Nephron progenitor cell (in vitro differentiated cells): Measurements from ENCODE around the gene FOXP1.

ENCODE experiments used
- DNase-seq: peaks from one replicate; pipeline ENCODE4 v3.0.0; 2021
- H3K27ac Mint-ChIP-seq: 2 replicates; pipeline ENCODE4 v1.8.0; 2021; ENCODE audit warnings: mild to moderate bottlenecking, moderate library complexity, mixed read lengths
- H3K27me3 Mint-ChIP-seq: 2 replicates; pipeline ENCODE4 v1.8.0; 2021; ENCODE audit warnings: mild to moderate bottlenecking, low read depth, mixed read lengths; ENCODE audit not compliant: poor library complexity
- H3K36me3 Mint-ChIP-seq: 2 replicates; pipeline ENCODE4 v1.8.0; 2021; ENCODE audit warnings: low read depth, mixed read lengths
- H3K4me1 Mint-ChIP-seq: 2 replicates; pipeline ENCODE4 v1.8.0; 2021; ENCODE audit warnings: mixed read lengths
- H3K4me3 Mint-ChIP-seq: 2 replicates; pipeline ENCODE4 v1.8.0; 2021; ENCODE audit warnings: mild to moderate bottlenecking, moderate library complexity, mixed read lengths
- H3K9me3 Mint-ChIP-seq: 2 replicates; pipeline ENCODE4 v1.8.0; 2021; ENCODE audit warnings: mild to moderate bottlenecking, moderate library complexity, mixed read lengths
- TF ChIP-seq, protein P1 (sequence below): fragments of 200-600 bp; sonication (generic); IDR thresholded peaks from 2 replicates; pipeline ENCODE4 v1.5.0; 2021; ENCODE audit warnings: antibody characterized with exemption

Gene FOXP1

DNA sequence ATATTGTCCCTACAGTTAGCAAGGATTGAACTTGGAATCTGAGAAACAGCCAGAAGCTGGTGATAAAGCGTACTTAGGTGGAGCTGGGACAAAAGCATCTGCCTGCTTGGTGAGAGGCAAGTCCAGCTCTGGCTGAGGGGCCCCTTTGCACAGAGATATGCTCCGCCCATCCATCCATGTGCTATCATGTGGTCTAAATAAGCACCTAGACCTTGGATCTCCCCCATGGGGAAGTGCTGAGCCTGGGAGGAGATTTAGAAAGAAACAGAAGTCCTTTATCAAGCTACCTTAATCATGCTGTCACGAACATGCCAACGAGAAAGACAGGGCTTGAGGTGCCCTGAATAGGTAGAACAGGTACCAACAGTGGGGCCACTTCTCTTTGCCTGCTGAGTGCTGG, 369.5 kb downstream of the FOXP1 start:
- no peaks in the 10 kb centered on the region for H3K9me3 Mint-ChIP-seq
- peaks cover 47% of the 10 kb centered on the region for H3K4me1 Mint-ChIP-seq
- peaks cover 29% of the 10 kb centered on the region for H3K36me3 Mint-ChIP-seq
- TF ChIP-seq, protein P1, sequence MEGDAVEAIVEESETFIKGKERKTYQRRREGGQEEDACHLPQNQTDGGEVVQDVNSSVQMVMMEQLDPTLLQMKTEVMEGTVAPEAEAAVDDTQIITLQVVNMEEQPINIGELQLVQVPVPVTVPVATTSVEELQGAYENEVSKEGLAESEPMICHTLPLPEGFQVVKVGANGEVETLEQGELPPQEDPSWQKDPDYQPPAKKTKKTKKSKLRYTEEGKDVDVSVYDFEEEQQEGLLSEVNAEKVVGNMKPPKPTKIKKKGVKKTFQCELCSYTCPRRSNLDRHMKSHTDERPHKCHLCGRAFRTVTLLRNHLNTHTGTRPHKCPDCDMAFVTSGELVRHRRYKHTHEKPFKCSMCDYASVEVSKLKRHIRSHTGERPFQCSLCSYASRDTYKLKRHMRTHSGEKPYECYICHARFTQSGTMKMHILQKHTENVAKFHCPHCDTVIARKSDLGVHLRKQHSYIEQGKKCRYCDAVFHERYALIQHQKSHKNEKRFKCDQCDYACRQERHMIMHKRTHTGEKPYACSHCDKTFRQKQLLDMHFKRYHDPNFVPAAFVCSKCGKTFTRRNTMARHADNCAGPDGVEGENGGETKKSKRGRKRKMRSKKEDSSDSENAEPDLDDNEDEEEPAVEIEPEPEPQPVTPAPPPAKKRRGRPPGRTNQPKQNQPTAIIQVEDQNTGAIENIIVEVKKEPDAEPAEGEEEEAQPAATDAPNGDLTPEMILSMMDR = no peak
- DNase-seq = no peak
- no peak overlapping the region for H3K27ac Mint-ChIP-seq
- no peak overlapping the region for H3K4me3 Mint-ChIP-seq
- H3K27me3 Mint-ChIP-seq = peaks cover 2% of the 10 kb centered on the region

DNA sequence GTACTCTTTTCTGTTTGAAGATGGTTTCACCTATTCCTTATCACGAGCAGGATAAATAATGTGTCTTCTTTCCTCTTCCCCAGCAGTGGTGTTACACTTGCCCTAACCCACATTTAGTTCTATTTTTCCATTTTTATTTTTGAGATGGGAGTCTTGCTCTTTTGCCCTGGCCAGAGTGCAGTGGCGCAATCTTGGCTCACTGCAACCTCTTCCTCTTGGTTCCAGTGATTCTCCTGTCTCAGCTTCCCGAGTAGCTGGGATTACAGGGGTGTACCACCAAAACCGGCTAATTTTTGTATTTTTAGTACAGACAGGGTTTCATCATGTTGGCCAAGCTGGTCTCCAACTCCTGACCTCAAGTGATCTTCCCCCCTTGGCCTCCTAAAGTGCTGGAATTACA, 372.4 kb downstream of the FOXP1 start:
- Mint-ChIP-seq H3K27me3 (no peaks in the 10 kb centered on the region), H3K9me3 (no peaks in the 10 kb centered on the region), H3K4me3 (no peak overlapping the region), H3K4me1 (peaks cover 53% of the 10 kb centered on the region), H3K36me3 (peaks cover 29% of the 10 kb centered on the region), H3K27ac (peak overlapping the region; percentile 99)
- DNase-seq = no peak
- TF ChIP-seq, protein P1 = no peak

DNA sequence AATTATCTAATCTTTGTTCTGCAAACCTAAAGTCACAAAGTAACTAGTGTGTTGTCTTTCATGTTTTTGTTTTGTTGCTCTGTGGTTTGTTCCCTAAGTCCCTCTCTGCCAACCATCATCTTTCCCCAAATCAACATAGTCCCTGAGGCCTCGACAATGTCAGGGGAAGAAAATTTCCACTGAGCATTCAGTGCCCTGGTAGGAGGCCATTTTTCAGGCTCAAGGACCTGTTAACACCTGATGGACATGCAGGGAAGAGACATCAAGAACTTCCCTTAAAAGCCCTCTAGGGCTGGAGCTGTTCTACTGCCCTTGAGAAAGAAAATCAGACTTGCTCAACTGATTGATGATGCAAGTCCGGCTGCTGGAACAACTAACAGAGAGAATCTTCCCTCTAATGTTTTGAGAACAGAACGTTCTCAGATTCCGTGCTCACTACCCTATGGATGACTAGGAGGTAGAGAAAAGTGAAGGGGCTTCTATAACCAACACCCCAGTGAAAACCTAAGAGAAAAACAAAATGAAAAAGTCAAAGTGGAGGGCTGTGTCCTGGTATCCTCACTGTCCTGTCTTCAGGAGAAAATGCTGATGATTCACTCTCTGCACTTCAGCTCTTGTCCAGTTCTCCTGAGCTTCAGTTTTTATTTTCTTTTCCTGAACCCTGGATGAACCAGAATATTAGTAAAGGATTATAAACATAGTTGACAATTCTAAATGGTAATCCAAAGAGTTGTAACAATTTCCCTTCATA, 373.1 kb downstream of the FOXP1 start:
- TF ChIP-seq, protein P1 = no peak

DNA sequence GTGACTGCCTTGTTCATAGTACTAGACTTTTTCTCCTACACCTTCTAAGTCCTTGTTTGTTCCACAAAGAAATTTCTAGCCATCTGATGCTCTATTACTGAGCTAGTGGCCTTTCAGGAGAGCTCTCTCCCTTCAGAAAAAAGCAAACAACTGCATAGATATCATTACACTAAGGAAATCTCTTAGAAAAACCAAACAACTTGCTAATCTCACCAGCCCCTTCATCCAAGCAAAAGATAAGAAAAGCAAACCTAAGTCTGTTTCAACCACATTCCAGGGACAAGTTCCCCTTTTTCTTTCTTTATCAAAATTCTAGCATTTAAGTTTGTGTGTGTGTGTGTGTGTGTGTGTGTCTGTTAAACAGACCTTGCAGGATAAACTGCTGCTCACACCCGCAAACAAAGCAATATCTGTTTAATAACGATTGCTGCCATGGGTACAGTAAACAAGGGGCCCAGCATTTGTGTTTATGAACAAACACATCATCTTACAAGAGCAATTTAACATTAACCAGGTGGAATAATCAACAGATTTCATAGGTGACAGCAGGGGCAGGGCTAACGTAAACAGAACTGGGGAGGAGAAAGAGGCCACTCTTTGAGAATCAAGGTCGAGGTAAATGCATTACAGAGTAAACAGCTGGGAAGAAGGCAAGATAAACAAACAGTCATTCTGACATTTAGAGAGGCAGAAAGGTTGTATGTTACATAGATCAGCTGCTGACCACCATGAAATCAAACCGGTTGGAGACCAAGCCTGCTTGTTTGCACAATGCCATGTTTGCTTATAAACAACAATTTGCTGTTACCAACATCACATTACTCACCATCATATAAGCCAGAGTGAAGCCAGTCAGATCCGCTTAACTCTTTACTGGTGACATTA, 375.1 kb downstream of the FOXP1 start:
- peaks cover 73% of the 10 kb centered on the region for H3K4me1 Mint-ChIP-seq
- DNase-seq = no peak
- peaks cover 22% of the 10 kb centered on the region for H3K36me3 Mint-ChIP-seq
- H3K27me3 Mint-ChIP-seq = no peaks in the 10 kb centered on the region
- H3K9me3 Mint-ChIP-seq = no peaks in the 10 kb centered on the region
- peak overlapping the region; percentile 98 for H3K27ac Mint-ChIP-seq
- TF ChIP-seq, protein P1 = no peak
- H3K4me3 Mint-ChIP-seq = peak overlapping the region; percentile 44

More for the DNA sequence above, 373.1 kb downstream of the FOXP1 start:
- no peak for DNase-seq
- peaks cover 54% of the 10 kb centered on the region for H3K4me1 Mint-ChIP-seq
- H3K36me3 Mint-ChIP-seq = peaks cover 29% of the 10 kb centered on the region
- peak overlapping the region; percentile 99 for H3K27ac Mint-ChIP-seq
- no peaks in the 10 kb centered on the region for H3K9me3 Mint-ChIP-seq
- H3K27me3 Mint-ChIP-seq = no peaks in the 10 kb centered on the region
- H3K4me3 Mint-ChIP-seq = peak overlapping the region; percentile 21

DNA sequence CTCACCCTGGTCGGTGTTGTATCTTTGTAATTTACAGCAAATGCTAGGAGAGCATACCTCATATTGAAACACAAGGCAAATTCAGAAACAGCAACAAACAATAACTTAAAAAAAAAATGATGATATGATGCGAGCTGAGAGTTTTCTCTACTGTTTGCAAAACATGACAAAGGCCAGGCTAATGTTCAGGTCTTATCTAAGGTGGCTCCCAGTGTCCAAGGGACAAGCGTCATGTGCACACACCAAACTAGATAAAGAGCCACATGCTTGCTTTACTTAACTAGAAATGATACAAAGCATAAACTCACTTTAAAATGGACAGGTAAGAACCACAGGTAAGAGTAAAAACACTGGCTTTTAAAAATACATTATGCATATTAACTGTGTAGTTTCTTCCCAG, 375.9 kb downstream of the FOXP1 start:
- peak overlapping the region; percentile 54 for H3K4me3 Mint-ChIP-seq
- peaks cover 81% of the 10 kb centered on the region for H3K4me1 Mint-ChIP-seq
- H3K27ac Mint-ChIP-seq = peak overlapping the region; percentile 98
- no peak for DNase-seq
- TF ChIP-seq, protein P1 = no peak
- peaks cover 18% of the 10 kb centered on the region for H3K36me3 Mint-ChIP-seq
- no peaks in the 10 kb centered on the region for H3K9me3 Mint-ChIP-seq
- no peaks in the 10 kb centered on the region for H3K27me3 Mint-ChIP-seq
